Upper lobe of right lung (tissue), 1 donor: ENCODE results near the gene ALOX5AP. TPM values are rescaled to one million over a fixed set of nuclear protein-coding genes. Genes with fewer than 3 reads are reported as not detected.

Experiments
- ATAC-seq: fragments of 200-7000 bp; cut with Tn5 transposase; one replicate; pipeline ENCODE4 v1.9.1; 2020; ENCODE audit warnings: mild to moderate bottlenecking, moderate library complexity
- DNase-seq: peaks from one replicate; pipeline ENCODE4 v3.0.0-alpha.2; 2020
- H3K27ac ChIP-seq: fragments of 200-600 bp; one replicate; pipeline ENCODE4 v1.8.0; 2022
- H3K27me3 ChIP-seq: fragments of 200-600 bp; one replicate; pipeline ENCODE4 v1.8.0; 2022; ENCODE audit warnings: mild to moderate bottlenecking
- H3K36me3 ChIP-seq: fragments of 200-600 bp; one replicate; pipeline ENCODE4 v1.8.0; 2022
- H3K4me1 ChIP-seq: fragments of 200-600 bp; one replicate; pipeline ENCODE4 v1.8.0; 2022
- H3K4me3 ChIP-seq: fragments of 200-600 bp; one replicate; pipeline ENCODE4 v1.8.0; 2022; ENCODE audit warnings: mild to moderate bottlenecking
- H3K9me3 ChIP-seq: fragments of 200-600 bp; one replicate; pipeline ENCODE4 v1.8.0; 2022
- CTCF ChIP-seq: fragments of 200-600 bp; IDR thresholded peaks from one replicate; pipeline ENCODE4 v1.8.0; 2022; ENCODE audit warnings: antibody characterized with exemption
- intact Hi-C: fragments of 100-400 bp; cut with DNase I; formaldehyde crosslinking; loops from one replicate; pipeline ENCODE4 v1.11.0; 2022
- total RNA-seq: library from RNA; stranded (reverse); fragmentation: NEBNext Ultra II Directional; extraction: Animal tissue kit (Norgen Biotek cat#: 25700); gene quantifications from one replicate; pipeline ENCODE4 v1.2.1, GENCODE V29; 2021
- donor health status: DM: no; HTN: yes; CAD: no; lungs with severe emphysema.

ALOX5AP gene
- total RNA-seq, 1 donor from 2014 or later: 195 TPM

GRCh38 chr13:30810801-30811200 lies 75.5 kb downstream of the ALOX5AP start:
- Histone ChIP-seq H3K4me3 (no peak overlapping the region), H3K27me3 (no peaks in the 10 kb centered on the region), H3K4me1 (no peaks in the 10 kb centered on the region), H3K9me3 (no peaks in the 10 kb centered on the region), H3K27ac (no peak overlapping the region), H3K36me3 (no peaks in the 10 kb centered on the region)
- TF ChIP-seq CTCF: no peak
- ATAC-seq: no peak
- intact Hi-C loops: no loop called here
- no peak for DNase-seq

Other genes with a start within 250 kb of the ALOX5AP start
- 13.1 TPM for gene USPL1, start 117.6 kb upstream of the ALOX5AP start, total RNA-seq
- gene MEDAG, start 170.7 kb downstream of the ALOX5AP start, total RNA-seq: 5.5 TPM
- gene TEX26, start 197.1 kb downstream of the ALOX5AP start, total RNA-seq: not detected